HEK293 (cell line): Measurements from ENCODE around the gene FAM89B.
"Not testable (repeated sequence)": the region's sequence is repeated elsewhere in the genome, so short reads cannot be mapped to it uniquely, and the experiment has no call there.

Experiments used
- CTCF ChIA-PET: fragments of 350-600 bp; formaldehyde crosslinking; extraction: SDS; loops from one replicate; lab custom pipeline; 2021; ENCODE audit warnings: antibody characterized with exemption; lab: Yijun Ruan, JAX
- POLR2A ChIA-PET: fragments of 300-600 bp; formaldehyde crosslinking; extraction: SDS; loops from one replicate; lab custom pipeline; 2020; ENCODE audit warnings: antibody characterized with exemption, inconsistent platforms; lab: Yijun Ruan, JAX
- H3K27ac ChIP-seq: fragments of 200-500 bp; sonication (Bioruptor generic); 2 replicates; pipeline ENCODE4 v1.5.1; 2014; ENCODE audit warnings: low read depth, low read length, control low read depth, inconsistent platforms; ENCODE audit errors: extremely low read depth
- H3K36me3 ChIP-seq, 2 experiments: fragments of 200-500 bp in 1 of 2; sonication (Bioruptor generic) in 1 of 2; 1 replicate in 1 of 2; 2 replicates in 1 of 2; pipeline ENCODE4 v1.5.1; 2014 to 2017; ENCODE audit warnings: inconsistent platforms in 2 of 2, low read length in 2 of 2; ENCODE audit not compliant: control insufficient read depth in 2 of 2, insufficient read depth in 1 of 2
- H3K4me1 ChIP-seq: fragments of 200-500 bp; sonication (Bioruptor generic); 2 replicates; pipeline ENCODE4 v1.5.1; 2014; ENCODE audit warnings: mild to moderate bottlenecking, low read length, inconsistent platforms; ENCODE audit not compliant: control insufficient read depth, insufficient read depth
- H3K4me3 ChIP-seq: 2 replicates; pipeline ENCODE4 v1.5.1; 2011; ENCODE audit warnings: low read depth, mild to moderate bottlenecking, control low read depth, low read length, moderate library complexity
- H3K9me3 ChIP-seq: fragments of 200-500 bp; sonication (Bioruptor generic); 2 replicates; pipeline ENCODE4 v1.5.1; 2014; ENCODE audit warnings: low read depth, low read length, inconsistent platforms; ENCODE audit not compliant: control insufficient read depth, insufficient read depth
- EGR2 ChIP-seq: fragments of 450-650 bp; formaldehyde crosslinking; IDR thresholded peaks from 2 replicates; pipeline ENCODE4 v1.5.1; 2016; ENCODE audit warnings: low read depth, missing biosample characterization, missing genetic modification characterization
- ZFHX2 ChIP-seq: fragments of 450-650 bp; formaldehyde crosslinking; conservative IDR thresholded peaks from 2 replicates; pipeline ENCODE4 v1.5.1; 2016; ENCODE audit warnings: missing biosample characterization, missing genetic modification characterization
- ZNF274 ChIP-seq, 2 experiments: fragments of 200-500 bp in 1 of 2; fragments of 450-650 bp in 1 of 2; sonication (Bioruptor generic) in 1 of 2; formaldehyde crosslinking in 1 of 2; IDR thresholded peaks; 2 replicates each; pipeline versions ENCODE4 v1.5.1 to v1.6.1; 2014 to 2016; ENCODE audit warnings: borderline replicate concordance in 1 of 2, inconsistent platforms in 1 of 2, low read length in 1 of 2, missing biosample characterization in 1 of 2, missing genetic modification characterization in 1 of 2
- ZNF311 ChIP-seq: fragments of 450-650 bp; formaldehyde crosslinking; IDR thresholded peaks from 2 replicates; pipeline ENCODE4 v1.5.1; 2017; ENCODE audit warnings: missing biosample characterization, missing genetic modification characterization, borderline replicate concordance
- ZNF366 ChIP-seq: fragments of 450-650 bp; formaldehyde crosslinking; conservative IDR thresholded peaks from 2 replicates; pipeline ENCODE4 v1.5.1; 2016; ENCODE audit warnings: missing biosample characterization, missing genetic modification characterization
- ZNF398 ChIP-seq: fragments of 450-650 bp; formaldehyde crosslinking; IDR thresholded peaks from 2 replicates; pipeline ENCODE4 v1.5.1; 2017; ENCODE audit warnings: missing biosample characterization, missing genetic modification characterization
- ZNF521 ChIP-seq: fragments of 450-650 bp; formaldehyde crosslinking; IDR thresholded peaks from 2 replicates; pipeline ENCODE4 v1.5.1; 2017; ENCODE audit warnings: missing biosample characterization, mild to moderate bottlenecking, missing genetic modification characterization
- ZSCAN16 ChIP-seq: fragments of 450-650 bp; formaldehyde crosslinking; IDR thresholded peaks from 2 replicates; pipeline ENCODE4 v1.5.1; 2016; ENCODE audit warnings: missing biosample characterization, missing genetic modification characterization
- TF ChIP-seq, protein P1 (sequence below): fragments of 450-650 bp; formaldehyde crosslinking; IDR thresholded peaks from 2 replicates; pipeline ENCODE4 v1.5.1; 2016; ENCODE audit warnings: missing biosample characterization, missing genetic modification characterization
- TF ChIP-seq, protein P2 (sequence below): fragments of 450-650 bp; formaldehyde crosslinking; IDR thresholded peaks from 2 replicates; pipeline ENCODE4 v1.5.1; 2016; ENCODE audit warnings: missing biosample characterization, missing genetic modification characterization, low read depth
- TF ChIP-seq, protein P3 (sequence below): fragments of 450-650 bp; formaldehyde crosslinking; IDR thresholded peaks from 2 replicates; pipeline ENCODE4 v1.5.1; 2016; ENCODE audit warnings: missing biosample characterization, missing genetic modification characterization

Gene FAM89B

GRCh38 chr11:65523631-65523968, 48.7 kb upstream of the FAM89B start:
- CTCF ChIA-PET; H3K9me3 ChIP-seq; H3K4me1 ChIP-seq; POLR2A ChIA-PET; H3K27ac ChIP-seq; H3K4me3 ChIP-seq; TF ChIP-seq ZNF274 (IDR thresholded peaks at IDR 0.05; ENCODE audit: low read length): not testable (repeated sequence)
- peak; percentile 69; the same call in 1 of the 2 replicates for TF ChIP-seq ZNF274 (tag by site-specific recombination; IDR thresholded peaks at IDR 0.05; ENCODE audit: borderline replicate concordance)
- peaks cover 0 to 26% of the 10 kb centered on the region in 2 experiments; a peak in 1 of 3 replicates for H3K36me3 ChIP-seq

- peaks cover 4% of the 10 kb centered on the region; the same call in 1 of the 2 replicates for H3K4me1 ChIP-seq
- H3K4me3 ChIP-seq, result no peak overlapping the region
- no peak overlapping the region for H3K27ac ChIP-seq
- ChIA-PET CTCF (interaction anchor here (2.2 to 2.5 kb wide), 2 partner anchors 16 to 69 kb away, joined by 11 read pairs; no protein-coding TSS in a partner anchor), POLR2A (interaction anchor here (0.7 to 2.3 kb wide), 13 partner anchors 8 to 262 kb away, joined by 3 to 9 read pairs (median 4); partner anchors contain the start of genes FRMD8, MAP3K11, PCNX3 and POLA2)
- TF ChIP-seq ZFHX2, result peak; percentile 33; the same call in 1 of the 2 replicates
- TF ChIP-seq ZNF366 (tag by site-specific recombination), result peak; percentile 57
- TF ChIP-seq, protein P1, sequence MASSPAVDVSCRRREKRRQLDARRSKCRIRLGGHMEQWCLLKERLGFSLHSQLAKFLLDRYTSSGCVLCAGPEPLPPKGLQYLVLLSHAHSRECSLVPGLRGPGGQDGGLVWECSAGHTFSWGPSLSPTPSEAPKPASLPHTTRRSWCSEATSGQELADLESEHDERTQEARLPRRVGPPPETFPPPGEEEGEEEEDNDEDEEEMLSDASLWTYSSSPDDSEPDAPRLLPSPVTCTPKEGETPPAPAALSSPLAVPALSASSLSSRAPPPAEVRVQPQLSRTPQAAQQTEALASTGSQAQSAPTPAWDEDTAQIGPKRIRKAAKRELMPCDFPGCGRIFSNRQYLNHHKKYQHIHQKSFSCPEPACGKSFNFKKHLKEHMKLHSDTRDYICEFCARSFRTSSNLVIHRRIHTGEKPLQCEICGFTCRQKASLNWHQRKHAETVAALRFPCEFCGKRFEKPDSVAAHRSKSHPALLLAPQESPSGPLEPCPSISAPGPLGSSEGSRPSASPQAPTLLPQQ, result no peak
- TF ChIP-seq ZNF311 (tag by site-specific recombination), result peak; percentile 40; the same call in 1 of the 2 replicates
- peak; percentile 22; the same call in 1 of the 2 replicates for TF ChIP-seq EGR2 (tag by site-specific recombination)
- TF ChIP-seq, protein P2, sequence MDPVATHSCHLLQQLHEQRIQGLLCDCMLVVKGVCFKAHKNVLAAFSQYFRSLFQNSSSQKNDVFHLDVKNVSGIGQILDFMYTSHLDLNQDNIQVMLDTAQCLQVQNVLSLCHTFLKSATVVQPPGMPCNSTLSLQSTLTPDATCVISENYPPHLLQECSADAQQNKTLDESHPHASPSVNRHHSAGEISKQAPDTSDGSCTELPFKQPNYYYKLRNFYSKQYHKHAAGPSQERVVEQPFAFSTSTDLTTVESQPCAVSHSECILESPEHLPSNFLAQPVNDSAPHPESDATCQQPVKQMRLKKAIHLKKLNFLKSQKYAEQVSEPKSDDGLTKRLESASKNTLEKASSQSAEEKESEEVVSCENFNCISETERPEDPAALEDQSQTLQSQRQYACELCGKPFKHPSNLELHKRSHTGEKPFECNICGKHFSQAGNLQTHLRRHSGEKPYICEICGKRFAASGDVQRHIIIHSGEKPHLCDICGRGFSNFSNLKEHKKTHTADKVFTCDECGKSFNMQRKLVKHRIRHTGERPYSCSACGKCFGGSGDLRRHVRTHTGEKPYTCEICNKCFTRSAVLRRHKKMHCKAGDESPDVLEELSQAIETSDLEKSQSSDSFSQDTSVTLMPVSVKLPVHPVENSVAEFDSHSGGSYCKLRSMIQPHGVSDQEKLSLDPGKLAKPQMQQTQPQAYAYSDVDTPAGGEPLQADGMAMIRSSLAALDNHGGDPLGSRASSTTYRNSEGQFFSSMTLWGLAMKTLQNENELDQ (tag by site-specific recombination), result no peak
- TF ChIP-seq, protein P3, sequence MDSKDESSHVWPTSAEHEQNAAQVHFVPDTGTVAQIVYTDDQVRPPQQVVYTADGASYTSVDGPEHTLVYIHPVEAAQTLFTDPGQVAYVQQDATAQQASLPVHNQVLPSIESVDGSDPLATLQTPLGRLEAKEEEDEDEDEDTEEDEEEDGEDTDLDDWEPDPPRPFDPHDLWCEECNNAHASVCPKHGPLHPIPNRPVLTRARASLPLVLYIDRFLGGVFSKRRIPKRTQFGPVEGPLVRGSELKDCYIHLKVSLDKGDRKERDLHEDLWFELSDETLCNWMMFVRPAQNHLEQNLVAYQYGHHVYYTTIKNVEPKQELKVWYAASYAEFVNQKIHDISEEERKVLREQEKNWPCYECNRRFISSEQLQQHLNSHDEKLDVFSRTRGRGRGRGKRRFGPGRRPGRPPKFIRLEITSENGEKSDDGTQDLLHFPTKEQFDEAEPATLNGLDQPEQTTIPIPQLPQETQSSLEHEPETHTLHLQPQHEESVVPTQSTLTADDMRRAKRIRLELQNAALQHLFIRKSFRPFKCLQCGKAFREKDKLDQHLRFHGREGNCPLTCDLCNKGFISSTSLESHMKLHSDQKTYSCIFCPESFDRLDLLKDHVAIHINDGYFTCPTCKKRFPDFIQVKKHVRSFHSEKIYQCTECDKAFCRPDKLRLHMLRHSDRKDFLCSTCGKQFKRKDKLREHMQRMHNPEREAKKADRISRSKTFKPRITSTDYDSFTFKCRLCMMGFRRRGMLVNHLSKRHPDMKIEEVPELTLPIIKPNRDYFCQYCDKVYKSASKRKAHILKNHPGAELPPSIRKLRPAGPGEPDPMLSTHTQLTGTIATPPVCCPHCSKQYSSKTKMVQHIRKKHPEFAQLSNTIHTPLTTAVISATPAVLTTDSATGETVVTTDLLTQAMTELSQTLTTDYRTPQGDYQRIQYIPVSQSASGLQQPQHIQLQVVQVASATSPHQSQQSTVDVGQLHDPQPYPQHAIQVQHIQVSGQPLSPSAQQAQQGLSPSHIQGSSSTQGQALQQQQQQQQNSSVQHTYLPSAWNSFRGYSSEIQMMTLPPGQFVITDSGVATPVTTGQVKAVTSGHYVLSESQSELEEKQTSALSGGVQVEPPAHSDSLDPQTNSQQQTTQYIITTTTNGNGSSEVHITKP (tag by site-specific recombination), result peak; percentile 33; the same call in 1 of the 2 replicates
- TF ChIP-seq ZSCAN16, result peak; percentile 65; the same call in 1 of the 2 replicates
- TF ChIP-seq ZNF521 (tag by site-specific recombination), result no peak
- peak; percentile 41 for TF ChIP-seq ZNF398
- no peaks in the 10 kb centered on the region for H3K9me3 ChIP-seq
- peaks cover 0 to 32% of the 10 kb centered on the region in 2 experiments; a peak in 1 of 3 replicates for H3K36me3 ChIP-seq
These were observed 48.2 kb upstream of the FAM89B start for GRCh38 chr11:65524014-65524740.
